Erythroblast (primary cell): ENCODE results near the gene CPNE6.

Source experiments
- GATA1 ChIP-seq: IDR thresholded peaks from 2 replicates; pipeline ENCODE4 v1.6.1; 2011; ENCODE audit warnings: low read depth, mild to moderate bottlenecking, control low read depth, low read length, moderate library complexity
- POLR2A ChIP-seq: IDR thresholded peaks from 2 replicates; pipeline ENCODE4 v1.6.1; 2011; ENCODE audit warnings: mild to moderate bottlenecking, low read length

- TF ChIP-seq POLR2A = no peak
- TF ChIP-seq GATA1 = no peak
Observed at GRCh38 chr14:24119691-24120090, 48.3 kb downstream of the CPNE6 start.
